Measurements from ENCODE around the gene SPAG9. TPM values are rescaled to one million over a fixed set of nuclear protein-coding genes. Genes with fewer than 3 reads are reported as not detected.

Gene SPAG9
- total and polyA plus RNA-seq, 2 of the 8 experiments (the other 6 are each of a cell fraction or from before 2014, with no cell fraction given): 9.8 to 63.8 TPM

DNA sequence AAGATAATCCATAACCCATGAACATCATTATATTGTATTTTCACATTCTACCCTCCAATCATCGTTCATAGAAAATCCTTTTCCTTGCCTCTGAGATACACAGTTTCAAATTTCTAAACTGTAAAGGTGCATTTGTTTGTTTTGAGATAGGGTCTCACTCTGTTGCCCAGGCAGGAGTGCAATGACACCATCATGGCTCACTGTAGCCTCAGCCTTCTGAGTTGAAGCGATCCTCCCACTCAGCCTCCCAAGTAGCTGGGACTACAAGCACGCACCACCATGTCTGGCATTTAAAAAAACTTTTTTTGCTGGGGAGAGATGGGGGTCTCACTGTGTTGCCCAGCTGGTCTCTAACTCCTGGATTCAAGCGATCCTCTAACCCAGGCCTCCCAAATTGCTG lies 196.4 kb downstream of the SPAG9 start (continued):
- TF ChIP-seq, protein P1, sequence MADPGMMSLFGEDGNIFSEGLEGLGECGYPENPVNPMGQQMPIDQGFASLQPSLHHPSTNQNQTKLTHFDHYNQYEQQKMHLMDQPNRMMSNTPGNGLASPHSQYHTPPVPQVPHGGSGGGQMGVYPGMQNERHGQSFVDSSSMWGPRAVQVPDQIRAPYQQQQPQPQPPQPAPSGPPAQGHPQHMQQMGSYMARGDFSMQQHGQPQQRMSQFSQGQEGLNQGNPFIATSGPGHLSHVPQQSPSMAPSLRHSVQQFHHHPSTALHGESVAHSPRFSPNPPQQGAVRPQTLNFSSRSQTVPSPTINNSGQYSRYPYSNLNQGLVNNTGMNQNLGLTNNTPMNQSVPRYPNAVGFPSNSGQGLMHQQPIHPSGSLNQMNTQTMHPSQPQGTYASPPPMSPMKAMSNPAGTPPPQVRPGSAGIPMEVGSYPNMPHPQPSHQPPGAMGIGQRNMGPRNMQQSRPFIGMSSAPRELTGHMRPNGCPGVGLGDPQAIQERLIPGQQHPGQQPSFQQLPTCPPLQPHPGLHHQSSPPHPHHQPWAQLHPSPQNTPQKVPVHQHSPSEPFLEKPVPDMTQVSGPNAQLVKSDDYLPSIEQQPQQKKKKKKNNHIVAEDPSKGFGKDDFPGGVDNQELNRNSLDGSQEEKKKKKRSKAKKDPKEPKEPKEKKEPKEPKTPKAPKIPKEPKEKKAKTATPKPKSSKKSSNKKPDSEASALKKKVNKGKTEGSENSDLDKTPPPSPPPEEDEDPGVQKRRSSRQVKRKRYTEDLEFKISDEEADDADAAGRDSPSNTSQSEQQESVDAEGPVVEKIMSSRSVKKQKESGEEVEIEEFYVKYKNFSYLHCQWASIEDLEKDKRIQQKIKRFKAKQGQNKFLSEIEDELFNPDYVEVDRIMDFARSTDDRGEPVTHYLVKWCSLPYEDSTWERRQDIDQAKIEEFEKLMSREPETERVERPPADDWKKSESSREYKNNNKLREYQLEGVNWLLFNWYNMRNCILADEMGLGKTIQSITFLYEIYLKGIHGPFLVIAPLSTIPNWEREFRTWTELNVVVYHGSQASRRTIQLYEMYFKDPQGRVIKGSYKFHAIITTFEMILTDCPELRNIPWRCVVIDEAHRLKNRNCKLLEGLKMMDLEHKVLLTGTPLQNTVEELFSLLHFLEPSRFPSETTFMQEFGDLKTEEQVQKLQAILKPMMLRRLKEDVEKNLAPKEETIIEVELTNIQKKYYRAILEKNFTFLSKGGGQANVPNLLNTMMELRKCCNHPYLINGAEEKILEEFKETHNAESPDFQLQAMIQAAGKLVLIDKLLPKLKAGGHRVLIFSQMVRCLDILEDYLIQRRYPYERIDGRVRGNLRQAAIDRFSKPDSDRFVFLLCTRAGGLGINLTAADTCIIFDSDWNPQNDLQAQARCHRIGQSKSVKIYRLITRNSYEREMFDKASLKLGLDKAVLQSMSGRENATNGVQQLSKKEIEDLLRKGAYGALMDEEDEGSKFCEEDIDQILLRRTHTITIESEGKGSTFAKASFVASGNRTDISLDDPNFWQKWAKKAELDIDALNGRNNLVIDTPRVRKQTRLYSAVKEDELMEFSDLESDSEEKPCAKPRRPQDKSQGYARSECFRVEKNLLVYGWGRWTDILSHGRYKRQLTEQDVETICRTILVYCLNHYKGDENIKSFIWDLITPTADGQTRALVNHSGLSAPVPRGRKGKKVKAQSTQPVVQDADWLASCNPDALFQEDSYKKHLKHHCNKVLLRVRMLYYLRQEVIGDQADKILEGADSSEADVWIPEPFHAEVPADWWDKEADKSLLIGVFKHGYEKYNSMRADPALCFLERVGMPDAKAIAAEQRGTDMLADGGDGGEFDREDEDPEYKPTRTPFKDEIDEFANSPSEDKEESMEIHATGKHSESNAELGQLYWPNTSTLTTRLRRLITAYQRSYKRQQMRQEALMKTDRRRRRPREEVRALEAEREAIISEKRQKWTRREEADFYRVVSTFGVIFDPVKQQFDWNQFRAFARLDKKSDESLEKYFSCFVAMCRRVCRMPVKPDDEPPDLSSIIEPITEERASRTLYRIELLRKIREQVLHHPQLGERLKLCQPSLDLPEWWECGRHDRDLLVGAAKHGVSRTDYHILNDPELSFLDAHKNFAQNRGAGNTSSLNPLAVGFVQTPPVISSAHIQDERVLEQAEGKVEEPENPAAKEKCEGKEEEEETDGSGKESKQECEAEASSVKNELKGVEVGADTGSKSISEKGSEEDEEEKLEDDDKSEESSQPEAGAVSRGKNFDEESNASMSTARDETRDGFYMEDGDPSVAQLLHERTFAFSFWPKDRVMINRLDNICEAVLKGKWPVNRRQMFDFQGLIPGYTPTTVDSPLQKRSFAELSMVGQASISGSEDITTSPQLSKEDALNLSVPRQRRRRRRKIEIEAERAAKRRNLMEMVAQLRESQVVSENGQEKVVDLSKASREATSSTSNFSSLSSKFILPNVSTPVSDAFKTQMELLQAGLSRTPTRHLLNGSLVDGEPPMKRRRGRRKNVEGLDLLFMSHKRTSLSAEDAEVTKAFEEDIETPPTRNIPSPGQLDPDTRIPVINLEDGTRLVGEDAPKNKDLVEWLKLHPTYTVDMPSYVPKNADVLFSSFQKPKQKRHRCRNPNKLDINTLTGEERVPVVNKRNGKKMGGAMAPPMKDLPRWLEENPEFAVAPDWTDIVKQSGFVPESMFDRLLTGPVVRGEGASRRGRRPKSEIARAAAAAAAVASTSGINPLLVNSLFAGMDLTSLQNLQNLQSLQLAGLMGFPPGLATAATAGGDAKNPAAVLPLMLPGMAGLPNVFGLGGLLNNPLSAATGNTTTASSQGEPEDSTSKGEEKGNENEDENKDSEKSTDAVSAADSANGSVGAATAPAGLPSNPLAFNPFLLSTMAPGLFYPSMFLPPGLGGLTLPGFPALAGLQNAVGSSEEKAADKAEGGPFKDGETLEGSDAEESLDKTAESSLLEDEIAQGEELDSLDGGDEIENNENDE (IDR thresholded peaks at IDR 0.05; ENCODE audit: insufficient replicate concordance, low read length): no peak
- TF ChIP-seq, protein P2, sequence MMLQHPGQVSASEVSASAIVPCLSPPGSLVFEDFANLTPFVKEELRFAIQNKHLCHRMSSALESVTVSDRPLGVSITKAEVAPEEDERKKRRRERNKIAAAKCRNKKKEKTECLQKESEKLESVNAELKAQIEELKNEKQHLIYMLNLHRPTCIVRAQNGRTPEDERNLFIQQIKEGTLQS (IDR thresholded peaks at IDR 0.05; ENCODE audit: insufficient read depth, low read depth, low read length): no peak

All from H1 (cell line).